22Rv1 (cell line): ENCODE measurements around the gene GNPDA1.

Experiments used
- CTCF ChIP-seq: fragments of 450-650 bp; IDR thresholded peaks from 2 replicates; pipeline ENCODE4 v1.5.1; 2017; ENCODE audit warnings: mild to moderate bottlenecking
- ZFX ChIP-seq: fragments of 450-650 bp; IDR thresholded peaks from 2 replicates; pipeline ENCODE4 v1.6.1; 2017; ENCODE audit warnings: antibody characterized with exemption, borderline replicate concordance

- TF ChIP-seq CTCF = no peak
- TF ChIP-seq ZFX = no peak
Measured at GRCh38 chr5:142046191-142046590, 33.4 kb upstream of the GNPDA1 start.
